Mononuclear cell (primary cell): ENCODE results near the gene PARP11. TPM values are rescaled to one million over a fixed set of nuclear protein-coding genes. Genes with fewer than 3 reads are reported as not detected.
"Not testable (repeated sequence)": the region's sequence is repeated elsewhere in the genome, so short reads cannot be mapped to it uniquely, and the experiment has no call there.

Experiments
- H3K27me3 ChIP-seq: 2 replicates; pipeline ENCODE4 v1.6.0; 2011; ENCODE audit warnings: low read length, control low read depth; ENCODE audit not compliant: insufficient read depth
- H3K4me1 ChIP-seq: 2 replicates; pipeline ENCODE4 v1.5.1; 2011; ENCODE audit warnings: mild to moderate bottlenecking, low read length, control low read depth; ENCODE audit not compliant: insufficient read depth
- H3K4me3 ChIP-seq: 2 replicates; pipeline ENCODE4 v1.5.1; 2011; ENCODE audit warnings: mild to moderate bottlenecking, low read length, moderate library complexity
- H3K9me3 ChIP-seq: 2 replicates; pipeline ENCODE4 v1.5.1; 2011; ENCODE audit warnings: low read depth, mild to moderate bottlenecking, control low read depth, low read length
- total RNA-seq: library from RNA; depleted of rRNA; stranded (reverse); fragments of >200 nt; gene quantifications from one replicate; pipeline ENCODE4 v1.2.3, GENCODE V29; 2012

PARP11 gene
- total RNA-seq, 1 donor = 12.2 TPM

- Histone ChIP-seq H3K27me3 (no peaks in the 10 kb centered on the region), H3K4me1 (peaks cover 4% of the 10 kb centered on the region), H3K9me3 (peaks cover 2% of the 10 kb centered on the region), H3K4me3 (no peak overlapping the region)
These were observed 30.7 kb downstream of the PARP11 start for GRCh38 chr12:3842517-3842916.

GRCh38 chr12:3841783-3842182 lies 31.4 kb downstream of the PARP11 start:
- no peaks in the 10 kb centered on the region for H3K27me3 ChIP-seq
- H3K9me3 ChIP-seq = no peaks in the 10 kb centered on the region
- H3K4me1 ChIP-seq = peaks cover 11% of the 10 kb centered on the region
- no peak overlapping the region for H3K4me3 ChIP-seq

GRCh38 chr12:3840833-3841232 lies 32.4 kb downstream of the PARP11 start:
- peaks cover 14% of the 10 kb centered on the region for H3K4me1 ChIP-seq
- not testable (repeated sequence) for H3K4me3 ChIP-seq, H3K27me3 ChIP-seq, H3K9me3 ChIP-seq

GRCh38 chr12:3839745-3840144 lies 33.5 kb downstream of the PARP11 start:
- not testable (repeated sequence) for H3K27me3 ChIP-seq, H3K9me3 ChIP-seq

GRCh38 chr12:3838701-3839548 lies 34.3 kb downstream of the PARP11 start:
- not testable (repeated sequence) for H3K27me3 ChIP-seq, H3K9me3 ChIP-seq
- H3K4me1 ChIP-seq = peaks cover 16% of the 10 kb centered on the region
- H3K4me3 ChIP-seq = peak overlapping the region; percentile 12

More at GRCh38 chr12:3839745-3840144, 33.5 kb downstream of the PARP11 start:
- H3K4me3 ChIP-seq = not testable (repeated sequence)
- peaks cover 14% of the 10 kb centered on the region for H3K4me1 ChIP-seq

- Histone ChIP-seq H3K4me1 (peaks cover 24% of the 10 kb centered on the region), H3K27me3 (no peaks in the 10 kb centered on the region), H3K4me3 (no peak overlapping the region), H3K9me3 (no peaks in the 10 kb centered on the region)
These were observed 35.1 kb downstream of the PARP11 start for GRCh38 chr12:3838076-3838475.

GRCh38 chr12:3837049-3837448 lies 36.1 kb downstream of the PARP11 start:
- H3K4me1 ChIP-seq = peaks cover 24% of the 10 kb centered on the region
- no peak overlapping the region for H3K4me3 ChIP-seq
- H3K9me3 ChIP-seq = no peaks in the 10 kb centered on the region
- no peaks in the 10 kb centered on the region for H3K27me3 ChIP-seq

GRCh38 chr12:3836641-3837040 lies 36.6 kb downstream of the PARP11 start:
- Histone ChIP-seq H3K4me3 (no peak overlapping the region), H3K4me1 (peaks cover 24% of the 10 kb centered on the region), H3K9me3 (no peaks in the 10 kb centered on the region), H3K27me3 (no peaks in the 10 kb centered on the region)

- Histone ChIP-seq H3K9me3 (no peaks in the 10 kb centered on the region), H3K27me3 (no peaks in the 10 kb centered on the region), H3K4me1 (peaks cover 24% of the 10 kb centered on the region), H3K4me3 (no peak overlapping the region)
These were observed 37.3 kb downstream of the PARP11 start for GRCh38 chr12:3835914-3836313.

- Histone ChIP-seq H3K4me3 (no peak overlapping the region), H3K4me1 (peaks cover 24% of the 10 kb centered on the region)
These were observed 38.4 kb downstream of the PARP11 start for GRCh38 chr12:3834774-3835173.

GRCh38 chr12:3833670-3834310 lies 39.4 kb downstream of the PARP11 start:
- H3K9me3 ChIP-seq = no peaks in the 10 kb centered on the region
- H3K27me3 ChIP-seq = no peaks in the 10 kb centered on the region
- H3K4me1 ChIP-seq = peaks cover 21% of the 10 kb centered on the region
- H3K4me3 ChIP-seq = no peak overlapping the region

More at GRCh38 chr12:3834774-3835173, 38.4 kb downstream of the PARP11 start:
- Histone ChIP-seq H3K27me3 (no peaks in the 10 kb centered on the region), H3K9me3 (no peaks in the 10 kb centered on the region)

GRCh38 chr12:3832738-3833137 lies 40.5 kb downstream of the PARP11 start:
- peaks cover 21% of the 10 kb centered on the region for H3K4me1 ChIP-seq
- H3K9me3 ChIP-seq = no peaks in the 10 kb centered on the region
- H3K27me3 ChIP-seq = no peaks in the 10 kb centered on the region
- no peak overlapping the region for H3K4me3 ChIP-seq

GRCh38 chr12:3828888-3829287 lies 44.3 kb downstream of the PARP11 start:
- Histone ChIP-seq H3K4me1 (peaks cover 8% of the 10 kb centered on the region), H3K9me3 (no peaks in the 10 kb centered on the region), H3K4me3 (no peak overlapping the region), H3K27me3 (no peaks in the 10 kb centered on the region)

- no peaks in the 10 kb centered on the region for H3K4me1 ChIP-seq
These were observed 45.7 kb downstream of the PARP11 start for GRCh38 chr12:3827301-3828000.

GRCh38 chr12:3821441-3821840 lies 51.8 kb downstream of the PARP11 start:
- H3K9me3 ChIP-seq = no peaks in the 10 kb centered on the region
- no peak overlapping the region for H3K4me3 ChIP-seq
- no peaks in the 10 kb centered on the region for H3K27me3 ChIP-seq
- no peaks in the 10 kb centered on the region for H3K4me1 ChIP-seq

More at GRCh38 chr12:3827301-3828000, 45.7 kb downstream of the PARP11 start:
- H3K27me3 ChIP-seq = no peaks in the 10 kb centered on the region
- no peak overlapping the region for H3K4me3 ChIP-seq
- no peaks in the 10 kb centered on the region for H3K9me3 ChIP-seq
